ENCODE data around the gene ABHD5.

DNA sequence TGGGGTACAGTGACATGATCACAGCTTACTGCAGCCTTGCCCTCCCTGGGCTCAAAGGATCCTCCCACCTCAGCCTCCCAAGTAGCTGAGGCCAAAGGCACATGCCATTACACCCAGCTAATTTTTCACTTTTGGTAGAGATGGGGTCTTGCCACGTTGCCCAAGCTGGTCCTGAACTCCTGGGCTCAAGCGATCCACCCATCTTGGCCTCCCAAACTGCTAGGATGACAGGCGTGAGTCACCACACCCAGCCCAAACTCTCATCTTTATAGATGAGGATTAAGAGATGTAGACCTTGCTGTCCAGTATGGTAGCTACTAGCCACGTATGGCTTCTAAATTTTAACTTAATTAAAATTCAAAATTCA, 4.4 kb upstream of the ABHD5 start:
- TF ChIP-seq, protein P1, sequence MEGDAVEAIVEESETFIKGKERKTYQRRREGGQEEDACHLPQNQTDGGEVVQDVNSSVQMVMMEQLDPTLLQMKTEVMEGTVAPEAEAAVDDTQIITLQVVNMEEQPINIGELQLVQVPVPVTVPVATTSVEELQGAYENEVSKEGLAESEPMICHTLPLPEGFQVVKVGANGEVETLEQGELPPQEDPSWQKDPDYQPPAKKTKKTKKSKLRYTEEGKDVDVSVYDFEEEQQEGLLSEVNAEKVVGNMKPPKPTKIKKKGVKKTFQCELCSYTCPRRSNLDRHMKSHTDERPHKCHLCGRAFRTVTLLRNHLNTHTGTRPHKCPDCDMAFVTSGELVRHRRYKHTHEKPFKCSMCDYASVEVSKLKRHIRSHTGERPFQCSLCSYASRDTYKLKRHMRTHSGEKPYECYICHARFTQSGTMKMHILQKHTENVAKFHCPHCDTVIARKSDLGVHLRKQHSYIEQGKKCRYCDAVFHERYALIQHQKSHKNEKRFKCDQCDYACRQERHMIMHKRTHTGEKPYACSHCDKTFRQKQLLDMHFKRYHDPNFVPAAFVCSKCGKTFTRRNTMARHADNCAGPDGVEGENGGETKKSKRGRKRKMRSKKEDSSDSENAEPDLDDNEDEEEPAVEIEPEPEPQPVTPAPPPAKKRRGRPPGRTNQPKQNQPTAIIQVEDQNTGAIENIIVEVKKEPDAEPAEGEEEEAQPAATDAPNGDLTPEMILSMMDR (conservative IDR thresholded peaks at IDR 0.05; ENCODE audit: low read depth, low read length): no peak
- TF ChIP-seq EZH2phosphoT487 (IDR thresholded peaks at IDR 0.05; ENCODE audit: borderline replicate concordance, low read length): no peak
